GM18870 (cell line): ENCODE measurements around the gene GADD45B.
"Not testable (repeated sequence)": the region's sequence is repeated elsewhere in the genome, so short reads cannot be mapped to it uniquely, and the experiment has no call there.

Experiments
- ATAC-seq: cut with Tn5 transposase; IDR thresholded peaks from one replicate; pipeline ENCODE4 v1.9.1; 2021; ENCODE audit warnings: moderate library complexity; ENCODE audit not compliant: unreplicated experiment

The GADD45B gene

GRCh38 chr19:2487842-2488241 is 11.9 kb downstream of the GADD45B start:
- no peak for ATAC-seq

- ATAC-seq = no peak
These were observed 12.5 kb downstream of the GADD45B start for GRCh38 chr19:2488405-2488941.

GRCh38 chr19:2488942-2489731 is 13.2 kb downstream of the GADD45B start:
- no peak for ATAC-seq

GRCh38 chr19:2490659-2491058 is 14.7 kb downstream of the GADD45B start:
- no peak for ATAC-seq

GRCh38 chr19:2491130-2491801 is 15.3 kb downstream of the GADD45B start:
- no peak for ATAC-seq

GRCh38 chr19:2492870-2493269 is 16.9 kb downstream of the GADD45B start:
- ATAC-seq = no peak

- ATAC-seq = not testable (repeated sequence)
These were observed 17.5 kb downstream of the GADD45B start for GRCh38 chr19:2493448-2493847.

- no peak for ATAC-seq
These were observed 18.1 kb downstream of the GADD45B start for GRCh38 chr19:2494084-2494446.

GRCh38 chr19:2494447-2495129 is 18.7 kb downstream of the GADD45B start:
- no peak for ATAC-seq

- ATAC-seq = no peak
These were observed 19.3 kb downstream of the GADD45B start for GRCh38 chr19:2495130-2495641.

GRCh38 chr19:2495651-2496316 is 19.9 kb downstream of the GADD45B start:
- no peak for ATAC-seq

- ATAC-seq = no peak
These were observed 21.3 kb downstream of the GADD45B start for GRCh38 chr19:2497186-2497585.

- ATAC-seq = no peak
These were observed 24.2 kb downstream of the GADD45B start for GRCh38 chr19:2500156-2500555.

- no peak for ATAC-seq
These were observed 24.9 kb downstream of the GADD45B start for GRCh38 chr19:2500841-2501261.

GRCh38 chr19:2503521-2504109 is 27.7 kb downstream of the GADD45B start:
- ATAC-seq = no peak

- not testable (repeated sequence) for ATAC-seq
These were observed 30.7 kb downstream of the GADD45B start for GRCh38 chr19:2506656-2507055.

GRCh38 chr19:2507109-2507508 is 31.2 kb downstream of the GADD45B start:
- no peak for ATAC-seq

GRCh38 chr19:2509096-2509495 is 33.2 kb downstream of the GADD45B start:
- no peak for ATAC-seq

GRCh38 chr19:2511570-2511969 is 35.6 kb downstream of the GADD45B start:
- no peak for ATAC-seq

GRCh38 chr19:2511991-2512390 is 36.1 kb downstream of the GADD45B start:
- ATAC-seq = no peak
